ENCODE data around the gene CYP4Z1. TPM values are rescaled to one million over a fixed set of nuclear protein-coding genes. Genes with fewer than 3 reads are reported as not detected.
"Not testable (repeated sequence)": the region's sequence is repeated elsewhere in the genome, so short reads cannot be mapped to it uniquely, and the experiment has no call there.

CYP4Z1 gene
- total and polyA plus RNA-seq, 2 donors (not counting 1 experiment from before 2014, with no cell fraction given) = not detected

GRCh38 chr1:47128854-47129253, 61.8 kb downstream of the CYP4Z1 start:
- ATAC-seq (ENCODE audit: low read depth); CTCF ChIA-PET; H3K36me3 ChIP-seq (replicated peaks in 1 of 2; ENCODE audit: control extremely low read depth in 1 of 2, control insufficient read depth in 1 of 2, extremely low read depth in 1 of 2, insufficient read depth in 2 of 2, low read length in 1 of 2); H3K4me1 Mint-ChIP-seq; intact Hi-C loops (cut with micrococcal nuclease); H3K79me2 ChIP-seq (ENCODE audit: control insufficient read depth, insufficient read depth, low read length); H3K27ac Mint-ChIP-seq; POLR2A ChIA-PET; H3K4me3 Mint-ChIP-seq; H3K4me2 ChIP-seq (replicated peaks; ENCODE audit: low read depth, low read length, poor library complexity, severe bottlenecking); H3K27ac ChIP-seq (ENCODE audit: low read length in 2 of 2); H3K4me3 ChIP-seq (ENCODE audit: control extremely low read depth in 1 of 5, extremely low read depth in 1 of 5, insufficient read depth in 1 of 5, low read depth in 2 of 5, low read length in 4 of 5); H3K9me3 ChIP-seq (ENCODE audit: control extremely low read depth in 1 of 3, control insufficient read depth in 2 of 3, insufficient read depth in 1 of 3, low read length in 2 of 3); H3K9ac ChIP-seq (ENCODE audit: low read length); H4K20me1 ChIP-seq (ENCODE audit: control insufficient read depth, insufficient read depth, low read length, poor library complexity, severe bottlenecking); DNase-seq; H3K4me1 ChIP-seq (ENCODE audit: control insufficient read depth in 2 of 2, insufficient read depth in 2 of 2, low read length in 2 of 2); H3K27me3 ChIP-seq (replicated peaks in 1 of 4; ENCODE audit: control extremely low read depth in 1 of 4, control insufficient read depth in 3 of 4, insufficient read depth in 4 of 4, low read length in 3 of 4); H2AFZ ChIP-seq (ENCODE audit: insufficient read depth, low read depth, low read length, poor library complexity, severe bottlenecking); H3K27me3 Mint-ChIP-seq: not testable (repeated sequence)
- 66% methylated on average over 2 of the region's 2 CpGs for WGBS (ENCODE audit: insufficient coverage)
- H3K9me3 Mint-ChIP-seq (ENCODE audit: insufficient read depth) = peaks cover 10% of the 10 kb centered on the region

GRCh38 chr1:47129489-47130230, 62.6 kb downstream of the CYP4Z1 start:
- H3K9me3 ChIP-seq (ENCODE audit: control extremely low read depth in 1 of 3, control insufficient read depth in 2 of 3, insufficient read depth in 1 of 3, low read length in 2 of 3); H3K4me3 Mint-ChIP-seq; H4K20me1 ChIP-seq (ENCODE audit: control insufficient read depth, insufficient read depth, low read length, poor library complexity, severe bottlenecking); H3K27ac ChIP-seq (ENCODE audit: low read length in 2 of 2); DNase-seq; H3K4me2 ChIP-seq (replicated peaks; ENCODE audit: low read depth, low read length, poor library complexity, severe bottlenecking); H2AFZ ChIP-seq (ENCODE audit: insufficient read depth, low read depth, low read length, poor library complexity, severe bottlenecking); H3K4me3 ChIP-seq (ENCODE audit: control extremely low read depth in 1 of 5, extremely low read depth in 1 of 5, insufficient read depth in 1 of 5, low read depth in 2 of 5, low read length in 4 of 5); CTCF ChIA-PET; H3K79me2 ChIP-seq (ENCODE audit: control insufficient read depth, insufficient read depth, low read length); intact Hi-C loops (cut with micrococcal nuclease); H3K36me3 ChIP-seq (replicated peaks in 1 of 2; ENCODE audit: control extremely low read depth in 1 of 2, control insufficient read depth in 1 of 2, extremely low read depth in 1 of 2, insufficient read depth in 2 of 2, low read length in 1 of 2); POLR2A ChIA-PET; H3K27ac Mint-ChIP-seq; H3K27me3 ChIP-seq (replicated peaks in 1 of 4; ENCODE audit: control extremely low read depth in 1 of 4, control insufficient read depth in 3 of 4, insufficient read depth in 4 of 4, low read length in 3 of 4); H3K4me1 ChIP-seq (ENCODE audit: control insufficient read depth in 2 of 2, insufficient read depth in 2 of 2, low read length in 2 of 2); H3K4me1 Mint-ChIP-seq; ATAC-seq (ENCODE audit: low read depth); H3K9ac ChIP-seq (ENCODE audit: low read length): not testable (repeated sequence)
- H3K9me3 Mint-ChIP-seq (ENCODE audit: insufficient read depth) = peaks cover 10% of the 10 kb centered on the region
- H3K27me3 Mint-ChIP-seq = peaks cover 11% of the 10 kb centered on the region
- 100% methylated on average over 1 of the region's 8 CpGs for WGBS (ENCODE audit: insufficient coverage)

- H3K4me2 ChIP-seq (replicated peaks; ENCODE audit: low read depth, low read length, poor library complexity, severe bottlenecking); H3K4me1 Mint-ChIP-seq; ATAC-seq (ENCODE audit: low read depth); H3K79me2 ChIP-seq (ENCODE audit: control insufficient read depth, insufficient read depth, low read length); H3K4me3 ChIP-seq (ENCODE audit: control extremely low read depth in 1 of 5, extremely low read depth in 1 of 5, insufficient read depth in 1 of 5, low read depth in 2 of 5, low read length in 4 of 5); CTCF ChIA-PET; H3K27ac Mint-ChIP-seq; H3K27me3 ChIP-seq (replicated peaks in 1 of 4; ENCODE audit: control extremely low read depth in 1 of 4, control insufficient read depth in 3 of 4, insufficient read depth in 4 of 4, low read length in 3 of 4); H3K9me3 ChIP-seq (ENCODE audit: control extremely low read depth in 1 of 3, control insufficient read depth in 2 of 3, insufficient read depth in 1 of 3, low read length in 2 of 3); H2AFZ ChIP-seq (ENCODE audit: insufficient read depth, low read depth, low read length, poor library complexity, severe bottlenecking); H3K4me1 ChIP-seq (ENCODE audit: control insufficient read depth in 2 of 2, insufficient read depth in 2 of 2, low read length in 2 of 2); intact Hi-C loops (cut with micrococcal nuclease); H3K27me3 Mint-ChIP-seq; H3K4me3 Mint-ChIP-seq; H3K9me3 Mint-ChIP-seq (ENCODE audit: insufficient read depth); H3K36me3 ChIP-seq (replicated peaks in 1 of 2; ENCODE audit: control extremely low read depth in 1 of 2, control insufficient read depth in 1 of 2, extremely low read depth in 1 of 2, insufficient read depth in 2 of 2, low read length in 1 of 2); DNase-seq; H3K27ac ChIP-seq (ENCODE audit: low read length in 2 of 2); H4K20me1 ChIP-seq (ENCODE audit: control insufficient read depth, insufficient read depth, low read length, poor library complexity, severe bottlenecking); POLR2A ChIA-PET; H3K9ac ChIP-seq (ENCODE audit: low read length): not testable (repeated sequence)
- WGBS (ENCODE audit: insufficient coverage) = no CpG with 5 or more reads among the region's 3 CpGs
Observed at GRCh38 chr1:47132665-47133064, 65.6 kb downstream of the CYP4Z1 start.

Measured in B cell (primary cell).